AG09319 (cell line): ENCODE measurements around the gene PPP1R27.
A peak's percentile ranks its signal among the peaks of the same experiment; 100 is the strongest.

ENCODE experiments used
- DNase-seq: peaks from one replicate; pipeline ENCODE4 v3.0.0-alpha.2; 2010; ENCODE audit warnings: low read depth; ENCODE audit errors: extremely low read depth
- TF ChIP-seq, protein P1 (sequence below): IDR thresholded peaks from 2 replicates; pipeline ENCODE4 v1.5.1; 2011; ENCODE audit warnings: low read depth, mild to moderate bottlenecking, inconsistent platforms, low read length, moderate library complexity

Gene PPP1R27

DNA sequence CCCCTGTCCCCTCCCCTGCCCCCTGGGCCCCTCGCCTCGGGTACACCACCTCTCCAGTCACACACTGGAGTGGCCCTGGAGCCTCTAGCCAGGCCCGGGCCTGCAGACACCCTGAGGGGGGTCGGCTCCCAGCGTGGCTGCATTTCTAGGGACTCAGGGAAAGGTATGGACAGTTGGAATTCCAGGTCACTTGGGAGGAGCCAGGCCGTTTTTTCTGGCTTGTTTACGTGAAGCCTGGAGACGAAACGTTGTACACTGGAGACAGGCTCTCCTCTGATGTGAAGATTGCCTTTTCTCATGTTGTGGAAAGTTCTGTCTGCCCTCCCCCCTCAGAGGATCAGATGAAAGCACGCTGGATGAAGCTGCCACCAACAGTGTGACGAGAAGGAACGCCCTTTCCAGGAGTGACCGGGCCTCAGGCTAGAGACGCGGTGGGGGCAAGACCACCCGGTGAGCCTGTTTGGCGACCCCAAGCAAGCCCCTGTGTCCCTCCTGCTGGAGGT lies 4.0 kb upstream of the PPP1R27 start:
- TF ChIP-seq, protein P1, sequence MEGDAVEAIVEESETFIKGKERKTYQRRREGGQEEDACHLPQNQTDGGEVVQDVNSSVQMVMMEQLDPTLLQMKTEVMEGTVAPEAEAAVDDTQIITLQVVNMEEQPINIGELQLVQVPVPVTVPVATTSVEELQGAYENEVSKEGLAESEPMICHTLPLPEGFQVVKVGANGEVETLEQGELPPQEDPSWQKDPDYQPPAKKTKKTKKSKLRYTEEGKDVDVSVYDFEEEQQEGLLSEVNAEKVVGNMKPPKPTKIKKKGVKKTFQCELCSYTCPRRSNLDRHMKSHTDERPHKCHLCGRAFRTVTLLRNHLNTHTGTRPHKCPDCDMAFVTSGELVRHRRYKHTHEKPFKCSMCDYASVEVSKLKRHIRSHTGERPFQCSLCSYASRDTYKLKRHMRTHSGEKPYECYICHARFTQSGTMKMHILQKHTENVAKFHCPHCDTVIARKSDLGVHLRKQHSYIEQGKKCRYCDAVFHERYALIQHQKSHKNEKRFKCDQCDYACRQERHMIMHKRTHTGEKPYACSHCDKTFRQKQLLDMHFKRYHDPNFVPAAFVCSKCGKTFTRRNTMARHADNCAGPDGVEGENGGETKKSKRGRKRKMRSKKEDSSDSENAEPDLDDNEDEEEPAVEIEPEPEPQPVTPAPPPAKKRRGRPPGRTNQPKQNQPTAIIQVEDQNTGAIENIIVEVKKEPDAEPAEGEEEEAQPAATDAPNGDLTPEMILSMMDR, result no peak

DNA sequence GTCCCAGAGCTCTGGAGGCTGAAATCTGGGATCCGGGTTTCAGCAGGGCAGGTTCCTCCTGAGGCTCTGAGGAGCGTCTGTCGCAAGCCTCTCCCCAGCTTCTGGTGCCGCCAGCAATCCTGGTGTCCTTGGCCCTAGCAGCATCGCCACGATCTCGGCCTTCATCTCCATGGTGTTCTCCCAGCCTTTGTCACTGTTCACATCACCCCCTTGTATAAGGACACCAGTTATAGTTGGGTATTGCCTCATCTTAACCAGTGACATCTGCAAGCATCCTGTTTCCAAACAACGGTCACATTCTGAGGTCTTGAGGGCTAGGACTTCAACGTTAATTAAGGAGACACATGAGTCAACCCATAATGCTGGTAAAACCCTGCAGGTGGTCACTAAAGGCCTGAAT lies 2.8 kb upstream of the PPP1R27 start:
- TF ChIP-seq, protein P1, result no peak
- peak; percentile 36 for DNase-seq

More for the DNA sequence above, 4.0 kb upstream of the PPP1R27 start:
- no peak for DNase-seq

DNA sequence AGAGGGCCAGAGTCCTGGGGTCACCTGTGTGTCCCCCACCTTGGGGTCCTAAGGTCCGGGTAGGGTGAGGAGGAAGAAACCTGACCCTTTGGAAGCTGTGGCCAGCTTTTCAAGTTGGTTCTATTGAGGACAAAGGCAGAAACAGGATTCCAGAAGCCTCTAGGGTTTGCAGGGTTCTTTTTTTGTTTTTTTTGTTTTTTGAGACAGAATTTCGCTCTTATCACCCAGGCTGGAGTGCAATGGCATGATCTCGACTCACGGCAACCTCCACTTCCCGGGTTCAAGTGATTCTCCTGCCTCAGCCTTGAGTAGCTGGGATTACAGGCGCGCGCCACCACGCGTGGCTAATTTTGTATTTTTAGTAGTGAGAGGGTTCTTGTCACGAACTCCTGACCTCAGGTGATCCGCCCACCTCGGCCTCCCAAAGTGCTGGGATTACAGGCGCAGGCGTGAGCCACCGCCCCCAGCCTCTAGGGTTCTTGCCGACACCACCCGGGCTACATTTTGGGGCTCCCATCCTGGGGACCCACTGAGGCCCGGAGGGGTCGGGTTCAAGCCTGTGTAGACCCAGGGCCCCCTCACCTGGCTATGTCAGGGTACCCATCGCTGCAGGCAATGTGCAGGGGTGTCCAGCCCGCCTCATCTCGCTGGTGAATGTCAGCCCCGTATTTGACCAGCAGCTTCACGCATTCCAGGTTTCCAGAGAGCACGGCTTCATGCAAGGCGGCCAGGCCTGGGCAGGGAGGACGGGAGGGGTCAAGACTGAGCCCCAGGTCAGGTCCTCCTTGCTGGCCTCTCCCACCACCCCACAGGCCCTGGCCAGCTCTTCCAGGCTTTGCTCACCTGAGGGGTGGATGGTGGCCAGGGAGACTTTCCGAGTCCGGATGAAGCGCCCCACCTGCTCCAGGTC lies 674 bp downstream of the PPP1R27 start:
- no peak for DNase-seq
- TF ChIP-seq, protein P1, result no peak

DNA sequence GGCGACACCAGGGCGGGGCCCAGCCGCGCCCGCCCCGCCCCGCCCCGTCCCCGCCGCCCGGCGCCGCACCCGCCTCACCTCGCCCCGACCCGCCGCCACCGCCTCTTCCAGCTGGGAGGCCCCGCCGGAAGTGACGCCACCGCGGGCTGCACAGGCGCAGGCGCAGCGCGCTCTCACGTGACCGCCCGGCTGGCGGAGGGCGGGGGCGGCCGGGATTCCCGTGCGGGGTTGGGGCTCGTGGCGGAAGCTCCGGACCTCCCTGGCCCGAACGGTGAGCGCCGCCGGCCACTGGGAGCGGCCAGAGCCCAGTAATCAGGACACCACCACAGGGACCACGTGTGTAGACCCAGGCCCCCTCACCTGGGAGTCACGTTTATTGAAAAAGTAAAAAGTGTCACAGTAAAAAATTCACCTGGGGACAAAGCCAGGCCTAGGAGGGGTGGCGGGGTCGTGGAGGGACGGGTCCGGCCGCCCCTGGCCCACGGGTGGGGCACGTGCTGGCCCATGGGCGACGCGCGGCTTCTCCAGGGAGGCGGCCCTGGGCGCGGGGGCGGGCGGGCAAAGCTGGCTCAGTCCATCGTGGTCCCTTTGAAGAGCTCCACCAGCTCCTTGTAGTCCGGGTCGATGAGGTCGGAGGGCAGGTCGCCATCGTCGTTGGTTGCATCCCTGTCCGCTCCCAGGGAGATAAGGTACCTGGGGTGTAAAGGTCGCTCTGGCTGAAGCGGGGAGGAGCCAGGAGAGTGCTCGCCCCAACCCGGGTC lies 1.5 kb downstream of the PPP1R27 start, which contains the start of gene MCRIP1:
Gene MCRIP1, minus strand, starts transcription at position 132 of the 761 bp plus-strand sequence. CDS start 8,785 bp downstream, outside the sequence.
- TF ChIP-seq, protein P1, result no peak

DNA sequence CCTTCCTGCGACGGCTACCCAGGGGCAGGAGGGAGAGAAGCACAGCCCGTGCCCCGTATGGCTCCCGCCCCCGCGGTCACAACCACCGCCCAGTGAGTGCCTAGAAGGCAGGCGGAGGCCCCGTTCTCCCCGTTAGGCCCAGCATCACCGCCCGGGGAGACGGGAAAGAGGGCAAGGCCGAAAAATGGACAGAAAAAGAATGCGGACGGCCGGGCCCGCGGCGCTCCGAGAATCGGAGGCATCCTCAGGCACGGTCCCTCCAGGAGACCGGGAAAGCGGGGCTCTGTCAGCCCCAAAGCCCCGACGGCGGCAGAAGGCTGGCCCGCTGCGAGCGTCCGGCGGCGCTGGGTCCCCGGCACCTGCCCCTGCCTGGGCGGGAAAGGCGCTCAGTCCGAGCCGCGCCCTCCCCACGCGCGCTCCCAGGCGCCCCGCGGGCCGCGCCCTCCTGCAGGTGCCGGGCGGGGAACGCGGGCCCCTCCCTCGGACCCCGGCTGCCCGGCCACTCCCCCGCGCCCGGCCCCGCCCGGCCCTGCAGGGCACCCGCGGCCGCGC lies 2.2 kb downstream of the PPP1R27 start:
- TF ChIP-seq, protein P1, result no peak
- DNase-seq, result no peak

More for the DNA sequence above, 1.5 kb downstream of the PPP1R27 start, which contains the start of gene MCRIP1:
- peak; percentile 83 for DNase-seq

DNA sequence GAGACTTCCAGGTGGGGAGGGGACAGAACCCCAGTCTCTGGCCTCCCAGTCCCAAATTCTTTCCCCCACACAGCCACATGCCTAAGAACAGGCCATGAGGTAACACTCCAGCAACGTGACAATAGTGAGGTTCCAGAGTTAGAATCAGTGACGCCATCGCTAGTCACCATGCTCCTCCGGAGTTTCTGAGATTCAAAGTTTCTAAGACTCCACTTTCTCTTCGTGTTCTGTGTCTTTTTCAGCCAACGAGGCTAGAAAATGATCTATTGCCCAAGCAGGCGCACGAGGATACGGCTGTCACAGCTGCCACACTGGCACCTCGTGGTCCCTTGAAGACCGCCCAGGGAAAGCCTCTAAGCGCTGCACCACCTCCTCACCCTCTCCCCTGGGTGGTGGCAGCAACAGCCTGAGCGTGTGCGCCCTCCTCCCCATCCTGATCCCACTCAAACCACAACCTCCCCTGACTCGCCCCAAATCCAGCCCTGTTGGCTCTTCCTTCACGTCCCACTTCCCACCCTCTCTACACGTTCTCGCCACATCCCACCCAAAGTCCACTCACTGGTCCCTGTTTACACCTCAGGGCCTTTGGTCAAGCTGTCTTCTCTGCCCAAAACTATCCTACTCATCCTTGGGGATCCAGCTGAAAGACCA lies 2.8 kb downstream of the PPP1R27 start:
- TF ChIP-seq, protein P1, result no peak
- DNase-seq, result no peak
